ENCODE measurements around the gene APBB2.

DNA sequence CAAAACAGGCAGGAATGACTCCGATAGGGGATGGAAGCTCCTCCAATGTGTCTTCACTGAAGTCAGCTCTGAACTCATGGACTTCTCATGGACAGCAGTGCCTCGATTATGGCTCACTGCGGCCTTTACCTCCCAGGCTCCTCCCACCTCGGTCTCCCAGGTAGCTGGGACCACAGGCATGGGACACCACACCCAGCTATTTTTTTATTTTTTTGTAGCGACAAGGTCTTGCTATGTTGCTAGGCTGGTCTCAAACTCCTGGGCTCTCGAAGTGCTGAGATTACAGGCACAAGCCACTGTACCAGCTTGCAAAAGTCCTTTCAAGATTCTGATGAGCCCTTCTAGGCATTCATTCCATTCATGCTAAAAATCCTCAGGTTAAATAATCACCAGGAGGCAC is 283.1 kb downstream of the APBB2 start:
- TF ChIP-seq, protein P1, sequence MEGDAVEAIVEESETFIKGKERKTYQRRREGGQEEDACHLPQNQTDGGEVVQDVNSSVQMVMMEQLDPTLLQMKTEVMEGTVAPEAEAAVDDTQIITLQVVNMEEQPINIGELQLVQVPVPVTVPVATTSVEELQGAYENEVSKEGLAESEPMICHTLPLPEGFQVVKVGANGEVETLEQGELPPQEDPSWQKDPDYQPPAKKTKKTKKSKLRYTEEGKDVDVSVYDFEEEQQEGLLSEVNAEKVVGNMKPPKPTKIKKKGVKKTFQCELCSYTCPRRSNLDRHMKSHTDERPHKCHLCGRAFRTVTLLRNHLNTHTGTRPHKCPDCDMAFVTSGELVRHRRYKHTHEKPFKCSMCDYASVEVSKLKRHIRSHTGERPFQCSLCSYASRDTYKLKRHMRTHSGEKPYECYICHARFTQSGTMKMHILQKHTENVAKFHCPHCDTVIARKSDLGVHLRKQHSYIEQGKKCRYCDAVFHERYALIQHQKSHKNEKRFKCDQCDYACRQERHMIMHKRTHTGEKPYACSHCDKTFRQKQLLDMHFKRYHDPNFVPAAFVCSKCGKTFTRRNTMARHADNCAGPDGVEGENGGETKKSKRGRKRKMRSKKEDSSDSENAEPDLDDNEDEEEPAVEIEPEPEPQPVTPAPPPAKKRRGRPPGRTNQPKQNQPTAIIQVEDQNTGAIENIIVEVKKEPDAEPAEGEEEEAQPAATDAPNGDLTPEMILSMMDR (conservative IDR thresholded peaks at IDR 0.05) = no peak
- TF ChIP-seq EZH2 (IDR thresholded peaks at IDR 0.05; ENCODE audit: low read depth) = no peak
